ENCODE measurements around the gene GRAP2.
A peak's percentile ranks its signal among the peaks of the same experiment; 100 is the strongest.
"Not testable (repeated sequence)": the region's sequence is repeated elsewhere in the genome, so short reads cannot be mapped to it uniquely, and the experiment has no call there.

Gene GRAP2

DNA sequence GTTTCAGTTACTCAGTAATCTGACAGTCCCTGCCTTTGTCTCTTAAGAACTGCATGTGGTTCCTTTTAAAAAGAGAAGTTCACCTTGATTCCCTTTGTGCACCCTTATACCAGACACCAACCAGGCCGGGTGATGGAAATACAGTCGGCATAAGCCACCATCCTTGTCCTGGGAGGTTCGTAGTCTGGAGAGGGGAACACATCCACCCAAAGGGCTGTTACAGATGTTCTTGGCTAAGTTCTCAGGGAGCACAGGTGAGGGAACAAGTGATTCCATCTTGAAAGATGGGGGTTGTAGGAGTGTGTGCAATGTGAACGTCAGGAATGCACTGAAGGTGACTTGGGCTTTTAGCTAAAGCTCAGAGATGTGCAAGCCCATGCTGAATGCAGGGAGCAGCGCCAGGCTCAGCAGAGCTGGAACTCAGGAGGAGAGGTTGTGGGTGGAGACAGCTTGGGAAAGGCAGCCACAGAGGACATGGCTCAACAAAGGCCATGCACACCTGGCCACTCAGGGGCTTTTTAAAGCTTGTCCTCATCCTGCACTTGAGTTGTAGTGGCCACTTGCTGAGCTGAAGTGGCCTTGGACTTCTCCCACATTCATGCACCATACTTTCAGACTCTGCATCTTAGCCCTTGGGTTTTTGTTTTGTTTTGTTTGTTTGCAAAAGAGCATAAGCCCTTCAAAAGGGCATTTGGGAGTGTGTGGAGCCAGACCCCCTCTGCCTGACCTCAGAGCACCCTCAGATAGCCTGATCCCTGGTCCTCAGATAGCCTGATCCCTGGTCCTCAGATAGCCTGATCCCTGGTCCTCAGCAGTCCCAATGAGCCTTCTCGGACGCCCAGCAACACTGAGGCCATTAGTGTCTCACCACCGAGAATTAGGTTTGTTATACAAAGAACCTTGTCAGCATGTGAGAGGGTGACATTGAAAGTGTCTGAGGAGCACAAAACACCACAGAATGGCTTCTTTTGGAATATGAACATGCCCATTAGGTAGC lies 46.6 kb downstream of the GRAP2 start:
- DNase-seq (ENCODE audit: low read depth): no peak
- in situ Hi-C loops (cut with HindIII; ENCODE audit: low sequenced_read_pairs): no loop called here
- no peak overlapping the region for H3K4me3 ChIP-seq (ENCODE audit: low read depth, low read length)
- TF ChIP-seq, protein P1, sequence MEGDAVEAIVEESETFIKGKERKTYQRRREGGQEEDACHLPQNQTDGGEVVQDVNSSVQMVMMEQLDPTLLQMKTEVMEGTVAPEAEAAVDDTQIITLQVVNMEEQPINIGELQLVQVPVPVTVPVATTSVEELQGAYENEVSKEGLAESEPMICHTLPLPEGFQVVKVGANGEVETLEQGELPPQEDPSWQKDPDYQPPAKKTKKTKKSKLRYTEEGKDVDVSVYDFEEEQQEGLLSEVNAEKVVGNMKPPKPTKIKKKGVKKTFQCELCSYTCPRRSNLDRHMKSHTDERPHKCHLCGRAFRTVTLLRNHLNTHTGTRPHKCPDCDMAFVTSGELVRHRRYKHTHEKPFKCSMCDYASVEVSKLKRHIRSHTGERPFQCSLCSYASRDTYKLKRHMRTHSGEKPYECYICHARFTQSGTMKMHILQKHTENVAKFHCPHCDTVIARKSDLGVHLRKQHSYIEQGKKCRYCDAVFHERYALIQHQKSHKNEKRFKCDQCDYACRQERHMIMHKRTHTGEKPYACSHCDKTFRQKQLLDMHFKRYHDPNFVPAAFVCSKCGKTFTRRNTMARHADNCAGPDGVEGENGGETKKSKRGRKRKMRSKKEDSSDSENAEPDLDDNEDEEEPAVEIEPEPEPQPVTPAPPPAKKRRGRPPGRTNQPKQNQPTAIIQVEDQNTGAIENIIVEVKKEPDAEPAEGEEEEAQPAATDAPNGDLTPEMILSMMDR (IDR thresholded peaks at IDR 0.05; ENCODE audit: low read depth, low read length, missing control alignments): no peak

DNA sequence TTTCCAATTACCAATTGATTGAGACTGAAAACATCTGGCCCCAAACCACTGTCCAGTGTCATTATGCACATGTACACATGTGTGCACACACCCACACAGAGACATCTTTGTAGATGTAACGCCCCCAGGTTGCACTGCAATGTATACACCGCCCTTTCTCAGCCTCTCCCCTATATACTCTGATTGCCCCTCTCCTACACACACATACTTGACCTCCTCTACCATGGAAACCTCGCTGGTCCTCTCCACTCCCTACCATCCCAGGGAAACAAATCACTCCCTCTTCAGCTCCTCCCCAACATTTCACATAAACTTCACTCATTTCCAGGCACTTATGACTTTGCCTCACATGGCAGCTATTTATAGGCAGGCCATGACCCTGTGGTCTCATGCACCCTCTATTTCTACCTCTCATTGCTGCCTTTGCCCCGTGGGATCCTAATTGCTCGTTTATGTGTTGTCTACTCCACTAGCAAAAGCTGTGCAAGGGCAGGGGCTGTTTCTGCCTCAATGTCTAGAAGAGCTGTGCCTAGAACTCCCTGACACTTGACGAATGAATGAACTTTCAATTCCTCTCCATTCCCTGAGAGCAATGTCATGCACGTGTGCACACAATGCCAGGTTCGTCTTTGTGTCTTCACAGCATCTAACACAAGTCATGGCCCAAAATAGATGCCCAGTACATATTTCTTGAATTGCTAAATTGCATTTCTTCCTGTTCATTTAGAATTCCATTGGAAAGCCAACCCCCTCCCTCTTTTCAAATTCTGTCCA lies 49.3 kb downstream of the GRAP2 start:
- DNase-seq (ENCODE audit: low read depth): no peak
- TF ChIP-seq, protein P1 (IDR thresholded peaks at IDR 0.05; ENCODE audit: low read depth, low read length, missing control alignments): no peak
- H3K4me3 ChIP-seq (ENCODE audit: low read depth, low read length): no peak overlapping the region
- in situ Hi-C loops (cut with HindIII; ENCODE audit: low sequenced_read_pairs): no loop called here

DNA sequence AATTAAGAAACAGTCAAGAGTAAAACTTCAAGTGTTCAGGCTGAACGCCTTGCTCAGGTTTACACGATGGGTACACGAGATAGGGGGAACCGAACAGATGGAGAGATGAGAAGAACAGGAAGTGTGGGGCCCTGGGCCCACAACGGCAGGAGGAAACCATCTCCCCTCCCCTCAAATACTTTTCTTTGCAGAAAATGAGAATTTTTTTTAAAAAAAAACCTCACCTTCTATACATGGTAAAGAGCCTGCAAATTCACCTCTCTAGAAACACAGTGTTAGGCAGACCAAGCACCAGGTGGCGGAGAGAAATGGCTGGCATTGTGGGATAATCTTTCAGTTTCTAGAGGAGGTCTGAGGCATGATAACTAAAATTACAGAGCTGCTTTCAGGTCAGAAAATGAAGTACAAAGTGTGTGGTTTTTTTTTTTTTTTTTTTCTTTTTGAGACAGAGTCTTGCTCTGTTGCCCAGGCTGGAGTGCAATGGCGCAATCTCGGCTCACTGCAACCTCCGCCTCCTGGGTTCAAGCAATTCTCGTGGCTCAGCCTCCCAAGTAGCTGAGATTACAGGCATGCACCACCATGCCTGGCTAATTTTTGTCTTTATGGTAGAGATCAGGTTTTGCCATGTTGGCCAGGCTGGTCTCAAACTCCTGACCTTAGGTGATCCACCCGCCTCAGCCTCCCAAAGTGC lies 50.9 kb downstream of the GRAP2 start:
- H3K4me3 ChIP-seq (ENCODE audit: low read depth, low read length); in situ Hi-C loops (cut with HindIII; ENCODE audit: low sequenced_read_pairs); DNase-seq (ENCODE audit: low read depth): not testable (repeated sequence)

DNA sequence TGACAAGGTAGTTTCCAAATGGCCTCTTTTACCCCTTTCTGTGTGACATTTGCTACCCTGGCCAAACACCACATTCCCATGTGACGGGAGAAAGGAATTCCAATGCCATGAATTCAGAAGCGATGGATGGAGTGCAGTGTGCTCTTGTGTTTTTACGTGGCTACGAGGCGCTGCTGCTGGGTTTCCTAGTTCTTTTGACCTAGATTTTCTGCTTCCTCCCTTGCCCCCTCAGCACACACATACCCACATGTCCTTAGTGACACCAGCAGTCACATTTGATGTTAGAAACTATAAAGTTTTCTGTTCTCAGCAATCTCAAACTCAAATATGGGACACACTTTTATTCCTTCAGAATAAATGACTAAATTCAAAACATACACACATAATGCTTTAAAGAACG lies 51.5 kb downstream of the GRAP2 start:
- no peak overlapping the region for H3K4me3 ChIP-seq (ENCODE audit: low read depth, low read length)
- TF ChIP-seq, protein P1 (IDR thresholded peaks at IDR 0.05; ENCODE audit: low read depth, low read length, missing control alignments): no peak
- in situ Hi-C loops (cut with HindIII; ENCODE audit: low sequenced_read_pairs): no loop called here
- no peak for DNase-seq (ENCODE audit: low read depth)

DNA sequence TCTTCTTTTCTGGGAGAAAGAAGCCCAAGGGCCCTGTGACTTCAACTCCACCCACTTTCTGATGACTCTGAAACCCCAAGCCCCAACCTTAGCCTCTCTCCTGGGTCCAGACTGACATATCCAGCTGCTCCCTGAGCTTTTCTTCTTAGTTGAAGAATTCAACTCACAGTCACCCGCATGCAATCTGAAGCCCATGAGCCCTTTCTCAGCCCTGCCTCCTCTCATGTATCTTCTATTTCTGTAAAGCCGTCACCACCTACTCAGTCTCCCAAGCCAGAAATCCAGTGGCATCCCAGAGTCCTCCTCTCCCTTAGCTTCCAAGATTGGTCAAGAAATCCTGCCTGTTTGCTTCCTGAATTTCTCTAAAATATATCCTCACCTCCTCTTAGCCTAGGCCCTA lies 52.2 kb downstream of the GRAP2 start:
- no peak for DNase-seq (ENCODE audit: low read depth)
- H3K4me3 ChIP-seq (ENCODE audit: low read depth, low read length): no peak overlapping the region
- TF ChIP-seq, protein P1 (IDR thresholded peaks at IDR 0.05; ENCODE audit: low read depth, low read length, missing control alignments): no peak
- in situ Hi-C loops (cut with HindIII; ENCODE audit: low sequenced_read_pairs): no loop called here

DNA sequence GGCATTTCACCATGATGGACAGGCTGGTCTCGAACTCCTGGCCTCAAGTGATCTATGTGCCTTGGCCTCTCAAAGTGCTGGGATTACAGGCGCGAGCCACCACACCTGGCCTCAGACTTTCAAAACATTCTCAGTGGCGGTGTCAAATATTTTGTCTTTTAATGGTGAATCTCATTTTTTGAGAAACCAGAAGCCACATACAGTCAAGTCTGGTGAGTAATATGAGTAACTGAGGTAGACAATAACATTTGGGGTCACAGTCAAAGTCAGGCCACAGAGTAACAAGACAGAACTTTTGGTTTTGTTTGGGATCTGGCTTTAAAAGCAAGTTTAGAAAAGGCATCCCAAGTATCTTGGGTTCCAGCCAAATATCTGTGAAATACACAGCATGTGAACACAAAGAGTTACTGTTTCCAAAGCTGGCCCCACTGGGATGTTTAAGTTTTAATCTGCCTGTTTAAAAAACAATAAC lies 53.7 kb downstream of the GRAP2 start:
- in situ Hi-C loops (cut with HindIII; ENCODE audit: low sequenced_read_pairs): no loop called here
- peak; percentile 99 for DNase-seq (ENCODE audit: low read depth)
- H3K4me3 ChIP-seq (ENCODE audit: low read depth, low read length): no peak overlapping the region
- TF ChIP-seq, protein P1 (IDR thresholded peaks at IDR 0.05; ENCODE audit: low read depth, low read length, missing control alignments): no peak
